HCT116 (cell line): ENCODE results near the gene CLEC20A.

Experiments
- POLR2A ChIP-seq: IDR thresholded peaks from 2 replicates; pipeline ENCODE4 v1.7.0; 2011; ENCODE audit warnings: borderline replicate concordance; ENCODE audit not compliant: insufficient read depth, insufficient read length; ENCODE audit errors: extremely low read depth
- POLR2AphosphoS5 ChIP-seq: IDR thresholded peaks from 2 replicates; pipeline ENCODE4 v1.6.1; 2011; ENCODE audit warnings: mild to moderate bottlenecking, low read depth, low read length, moderate library complexity
- RAD21 ChIP-seq: IDR thresholded peaks from 2 replicates; pipeline ENCODE4 v1.6.1; 2012; ENCODE audit warnings: low read depth, mild to moderate bottlenecking
- YY1 ChIP-seq: IDR thresholded peaks from 2 replicates; pipeline ENCODE4 v1.6.1; 2011; ENCODE audit warnings: low read length, low read depth, moderate library complexity, mild to moderate bottlenecking; ENCODE audit not compliant: insufficient replicate concordance; ENCODE audit errors: extremely low read depth
- ZFX ChIP-seq: fragments of 450-650 bp; IDR thresholded peaks from 2 replicates; pipeline ENCODE4 v1.6.1; 2017
- TF ChIP-seq, protein P1 (sequence below), 3 experiments: fragments of 200-600 bp in 1 of 3; sonication (generic) in 1 of 3; IDR thresholded peaks in 2 of 3; conservative IDR thresholded peaks in 1 of 3; 2 replicates each; pipeline ENCODE4 v1.5.1; 2012 to 2017; ENCODE audit warnings: low read depth in 2 of 3, low read length in 2 of 3, antibody characterized with exemption in 1 of 3, borderline replicate concordance in 1 of 3, control low read depth in 1 of 3, mild to moderate bottlenecking in 1 of 3, mixed read lengths in 1 of 3, mixed run types in 1 of 3, moderate library complexity in 1 of 3; ENCODE audit not compliant: insufficient read depth in 1 of 3

DNA sequence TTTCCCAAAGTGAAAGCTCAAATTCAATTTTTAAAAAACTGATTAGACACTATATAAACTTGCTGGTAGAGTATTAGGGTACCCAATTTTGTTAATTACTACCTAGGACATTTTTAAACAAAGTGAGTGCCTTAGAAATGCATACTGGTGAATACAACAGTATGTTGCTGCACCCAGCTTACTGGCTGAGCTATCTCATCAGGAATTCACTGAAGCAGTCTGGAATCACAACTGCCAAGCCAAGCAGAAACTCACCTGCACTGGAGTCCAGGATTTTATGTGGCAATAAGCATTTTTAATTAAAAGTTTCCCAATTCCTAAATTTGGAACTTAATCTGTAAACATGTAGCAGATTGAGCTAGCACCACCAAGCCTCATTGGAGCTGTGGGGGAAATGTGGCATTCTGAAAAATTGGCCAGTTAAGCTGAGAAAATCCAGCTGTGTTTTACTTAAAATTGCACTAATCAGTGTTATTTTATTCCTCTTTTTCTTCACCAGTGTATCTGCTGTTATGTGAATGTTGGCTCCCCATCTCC lies 61.8 kb downstream of the CLEC20A start:
- TF ChIP-seq RAD21 (no peak), POLR2A (no peak), ZFX (no peak), POLR2AphosphoS5 (no peak), YY1 (no peak)
- TF ChIP-seq, protein P1, sequence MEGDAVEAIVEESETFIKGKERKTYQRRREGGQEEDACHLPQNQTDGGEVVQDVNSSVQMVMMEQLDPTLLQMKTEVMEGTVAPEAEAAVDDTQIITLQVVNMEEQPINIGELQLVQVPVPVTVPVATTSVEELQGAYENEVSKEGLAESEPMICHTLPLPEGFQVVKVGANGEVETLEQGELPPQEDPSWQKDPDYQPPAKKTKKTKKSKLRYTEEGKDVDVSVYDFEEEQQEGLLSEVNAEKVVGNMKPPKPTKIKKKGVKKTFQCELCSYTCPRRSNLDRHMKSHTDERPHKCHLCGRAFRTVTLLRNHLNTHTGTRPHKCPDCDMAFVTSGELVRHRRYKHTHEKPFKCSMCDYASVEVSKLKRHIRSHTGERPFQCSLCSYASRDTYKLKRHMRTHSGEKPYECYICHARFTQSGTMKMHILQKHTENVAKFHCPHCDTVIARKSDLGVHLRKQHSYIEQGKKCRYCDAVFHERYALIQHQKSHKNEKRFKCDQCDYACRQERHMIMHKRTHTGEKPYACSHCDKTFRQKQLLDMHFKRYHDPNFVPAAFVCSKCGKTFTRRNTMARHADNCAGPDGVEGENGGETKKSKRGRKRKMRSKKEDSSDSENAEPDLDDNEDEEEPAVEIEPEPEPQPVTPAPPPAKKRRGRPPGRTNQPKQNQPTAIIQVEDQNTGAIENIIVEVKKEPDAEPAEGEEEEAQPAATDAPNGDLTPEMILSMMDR (IDR thresholded peaks at IDR 0.05 in 2 of 3, conservative IDR thresholded peaks at IDR 0.05 in 1 of 3; ENCODE audit: borderline replicate concordance in 1 of 3, insufficient read depth in 1 of 3, low read depth in 2 of 3, low read length in 2 of 3) = no peak
